ENCODE data around the gene LITAF. TPM values are rescaled to one million over a fixed set of nuclear protein-coding genes. Genes with fewer than 3 reads are reported as not detected.
A peak's percentile ranks its signal among the peaks of the same experiment; 100 is the strongest.

The LITAF gene
- total RNA-seq, 4 donors from 2014 or later = 101 to 136 (median 112) TPM

GRCh38 chr16:11634312-11634711 lies 47.6 kb upstream of the LITAF start:
- 86 to 90% methylated on average over 6 of the region's 6 CpGs for WGBS, 2 donors
- no peak for DNase-seq
- H3K4me1 ChIP-seq = no peaks in the 10 kb centered on the region

DNA sequence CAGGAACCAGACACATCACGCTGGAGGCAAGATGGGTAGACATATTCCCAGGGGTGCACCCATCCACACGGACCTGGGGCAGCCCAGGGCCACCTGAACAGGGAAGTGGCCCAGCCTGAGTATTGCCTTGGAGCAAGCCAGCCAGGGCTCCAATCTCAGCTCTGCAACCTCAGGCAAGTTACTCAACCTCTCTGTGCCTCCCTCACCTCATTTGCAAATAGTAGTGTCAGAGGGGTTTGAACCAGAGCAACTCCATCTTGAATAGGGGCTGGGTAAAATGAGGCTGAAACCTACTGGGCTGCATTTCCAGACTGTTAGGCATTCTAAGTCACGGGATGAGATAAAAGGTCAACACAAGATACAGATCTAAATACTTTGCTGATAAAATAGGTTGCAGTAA lies 46.4 kb upstream of the LITAF start:
- Histone ChIP-seq H3K9me3 (no peaks in the 10 kb centered on the region), H3K4me1 (no peaks in the 10 kb centered on the region), H3K36me3 (no peaks in the 10 kb centered on the region), H3K27ac (peak overlapping the region in 1 of 3 donors; percentile 31), H3K4me3 (replicated peaks in 1 of 3) (no peak overlapping the region), H3K27me3 (no peaks in the 10 kb centered on the region)
- WGBS, 2 donors = 79 to 87% methylated on average over 3 of the region's 3 CpGs
- DNase-seq = no peak
- intact Hi-C loops (cut with DNase I) = no loop called here
- TF ChIP-seq CTCF (IDR thresholded peaks at IDR 0.05) (no peak), POLR2A (IDR thresholded peaks at IDR 0.05) (no peak)

More at GRCh38 chr16:11634312-11634711, 47.6 kb upstream of the LITAF start:
- no peak for TF ChIP-seq CTCF (IDR thresholded peaks at IDR 0.05)
- no peak for TF ChIP-seq POLR2A (IDR thresholded peaks at IDR 0.05)
- Histone ChIP-seq H3K27me3 (no peaks in the 10 kb centered on the region), H3K4me3 (replicated peaks in 1 of 3) (no peak overlapping the region), H3K27ac (no peak overlapping the region), H3K9me3 (no peaks in the 10 kb centered on the region), H3K36me3 (no peaks in the 10 kb centered on the region)
- intact Hi-C loops (cut with DNase I) = no loop called here

GRCh38 chr16:11632455-11632939 lies 45.8 kb upstream of the LITAF start:
- no peak overlapping the region for H3K4me3 ChIP-seq (replicated peaks in 1 of 3)
- no peak for DNase-seq
- H3K4me1 ChIP-seq = peaks cover 0 to 2% of the 10 kb centered on the region in 2 donors
- H3K27me3 ChIP-seq = no peaks in the 10 kb centered on the region
- 55 to 63% methylated on average over 15 of the region's 15 CpGs for WGBS, 2 donors
- no peak for TF ChIP-seq POLR2A (IDR thresholded peaks at IDR 0.05)
- TF ChIP-seq CTCF (IDR thresholded peaks at IDR 0.05) = no peak
- H3K9me3 ChIP-seq = no peaks in the 10 kb centered on the region
- H3K27ac ChIP-seq = peak overlapping the region in 2 of 3 donors; percentile 24 to 31
- intact Hi-C loops (cut with DNase I) = no loop called here
- no peaks in the 10 kb centered on the region for H3K36me3 ChIP-seq

DNA sequence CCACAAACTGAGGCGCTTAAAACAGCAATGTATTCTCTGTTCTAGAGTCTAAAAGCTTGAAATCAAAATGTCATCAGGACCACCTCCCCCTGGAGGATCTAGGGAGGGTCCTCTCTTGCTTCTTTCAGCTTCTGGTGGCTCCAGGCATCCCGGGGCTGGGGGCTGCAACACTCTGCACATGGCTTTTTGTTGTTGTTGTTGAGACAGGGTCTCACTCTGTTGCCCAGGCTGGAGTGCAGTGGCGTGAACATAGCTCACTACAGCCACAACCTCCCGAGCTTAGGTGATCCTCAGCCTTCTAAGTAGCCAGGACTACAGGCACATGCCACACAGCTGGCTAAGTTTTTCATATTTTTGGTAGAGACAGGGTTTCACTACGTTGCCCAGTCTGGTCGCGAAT lies 44.5 kb upstream of the LITAF start:
- Histone ChIP-seq H3K4me1 (peaks cover 0 to 6% of the 10 kb centered on the region in 2 donors), H3K9me3 (no peaks in the 10 kb centered on the region), H3K27ac (no peak overlapping the region), H3K4me3 (replicated peaks in 1 of 3) (no peak overlapping the region), H3K27me3 (no peaks in the 10 kb centered on the region), H3K36me3 (no peaks in the 10 kb centered on the region)
- WGBS, 2 donors = 85 to 91% methylated on average over 7 of the region's 7 CpGs
- intact Hi-C loops (cut with DNase I) = no loop called here
- TF ChIP-seq CTCF (IDR thresholded peaks at IDR 0.05) (no peak), POLR2A (IDR thresholded peaks at IDR 0.05) (no peak)
- DNase-seq = no peak

DNA sequence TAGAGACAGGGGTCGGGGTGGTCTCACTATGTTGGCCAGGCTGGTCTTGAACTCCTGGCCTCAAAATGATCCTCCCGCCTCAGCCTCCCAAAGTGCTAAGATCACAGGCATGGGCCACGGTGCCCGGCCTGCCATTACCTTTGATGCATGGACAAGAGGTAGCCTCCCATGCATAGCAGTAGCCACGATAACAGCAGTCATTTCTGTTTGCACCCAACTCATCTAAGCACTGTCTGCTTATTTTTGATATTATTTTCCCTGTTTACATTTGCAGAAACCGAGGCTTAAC lies 44.0 kb upstream of the LITAF start:
- no peak for DNase-seq
- Histone ChIP-seq H3K27ac (no peak overlapping the region), H3K36me3 (no peaks in the 10 kb centered on the region), H3K27me3 (no peaks in the 10 kb centered on the region), H3K4me1 (peaks cover 0 to 10% of the 10 kb centered on the region in 2 donors), H3K4me3 (replicated peaks in 1 of 3) (no peak overlapping the region), H3K9me3 (no peaks in the 10 kb centered on the region)
- WGBS, 2 donors = 94 to 96% methylated on average over 6 of the region's 6 CpGs
- intact Hi-C loops (cut with DNase I) = no loop called here
- no peak for TF ChIP-seq CTCF (IDR thresholded peaks at IDR 0.05)
- no peak for TF ChIP-seq POLR2A (IDR thresholded peaks at IDR 0.05)
